ENCODE measurements around the gene MMP25. TPM values are rescaled to one million over a fixed set of nuclear protein-coding genes. Genes with fewer than 3 reads are reported as not detected.
A peak's percentile ranks its signal among the peaks of the same experiment; 100 is the strongest.

Gene MMP25
- polyA plus RNA-seq, 1 of the 3 experiments (the other 2 are of a cell fraction) = 0.03 TPM

GRCh38 chr16:3099395-3099731 lies 53.0 kb downstream of the MMP25 start:
- CTCF ChIA-PET = interaction anchor here (1.0 to 4.1 kb wide), 8 partner anchors 9 to 70 kb away, joined by 3 to 34 read pairs (median 6); no protein-coding TSS in a partner anchor
- TF ChIP-seq POLR2AphosphoS5 (IDR thresholded peaks at IDR 0.05; ENCODE audit: low read depth, low read length) (no peak), TCF12 (IDR thresholded peaks at IDR 0.05) (no peak), RXRA (IDR thresholded peaks at IDR 0.05; ENCODE audit: borderline replicate concordance, low read depth) (no peak), REST (IDR thresholded peaks at IDR 0.05; ENCODE audit: low read depth, low read length) (no peak), TEAD4 (IDR thresholded peaks at IDR 0.05; ENCODE audit: borderline replicate concordance, insufficient read depth) (no peak), RFX5 (IDR thresholded peaks at IDR 0.05; ENCODE audit: low read length) (no peak), CHD2 (IDR thresholded peaks at IDR 0.05; ENCODE audit: low read length, partially characterized antibody) (no peak)
- H2AFZ ChIP-seq (ENCODE audit: low read depth) = no peak overlapping the region
- H3K9ac ChIP-seq = no peak overlapping the region
- no peaks in the 10 kb centered on the region for H3K27me3 ChIP-seq (ENCODE audit: insufficient read depth)
- H3K27ac ChIP-seq (ENCODE audit: low read depth in 2 of 2, low read length in 1 of 2) = no peak overlapping the region
- DNase-seq = no peak
- no peak overlapping the region for H3K4me3 ChIP-seq (ENCODE audit: low read depth in 2 of 2, low read length in 1 of 2)
- no peaks in the 10 kb centered on the region for H3K36me3 ChIP-seq (replicated peaks in 1 of 2; ENCODE audit: control insufficient read depth in 1 of 2, insufficient read depth in 2 of 2, low read length in 1 of 2)
- H3K79me2 ChIP-seq (ENCODE audit: insufficient read depth) = no peaks in the 10 kb centered on the region
- no peaks in the 10 kb centered on the region for H3K9me2 ChIP-seq
- H3K9me3 ChIP-seq = no peaks in the 10 kb centered on the region
- POLR2A ChIA-PET = no interaction called here
- H3F3A ChIP-seq (replicated peaks; ENCODE audit: insufficient read depth) = peaks cover 7% of the 10 kb centered on the region
- WGBS (ENCODE audit: low lambda C conversion rate) = 81% methylated on average over 5 of the region's 5 CpGs
- H4K20me1 ChIP-seq (ENCODE audit: insufficient read depth) = no peaks in the 10 kb centered on the region
- H3K4me1 ChIP-seq (ENCODE audit: control insufficient read depth in 1 of 2, insufficient read depth in 2 of 2, low read depth in 1 of 2, low read length in 1 of 2) = peaks cover 9 to 11% of the 10 kb centered on the region in 2 experiments; a peak in 2 of 4 replicates
- no peak overlapping the region; the same call in 1 of the 2 replicates for H3K4me2 ChIP-seq

GRCh38 chr16:3099732-3100499 lies 53.6 kb downstream of the MMP25 start:
- POLR2A ChIA-PET = no interaction called here

More at GRCh38 chr16:3099732-3100499, 53.6 kb downstream of the MMP25 start:
- Histone ChIP-seq H3K9ac (no peak overlapping the region), H3K4me3 (ENCODE audit: low read depth in 2 of 2, low read length in 1 of 2) (no peak overlapping the region), H3K36me3 (replicated peaks in 1 of 2; ENCODE audit: control insufficient read depth in 1 of 2, insufficient read depth in 2 of 2, low read length in 1 of 2) (no peaks in the 10 kb centered on the region), H3F3A (replicated peaks; ENCODE audit: insufficient read depth) (peaks cover 7% of the 10 kb centered on the region), H3K79me2 (ENCODE audit: insufficient read depth) (no peaks in the 10 kb centered on the region), H3K27me3 (ENCODE audit: insufficient read depth) (no peaks in the 10 kb centered on the region), H3K9me3 (no peaks in the 10 kb centered on the region), H3K27ac (ENCODE audit: low read depth in 2 of 2, low read length in 1 of 2) (no peak overlapping the region), H2AFZ (ENCODE audit: low read depth) (peak overlapping the region; percentile 91), H3K4me1 (ENCODE audit: control insufficient read depth in 1 of 2, insufficient read depth in 2 of 2, low read depth in 1 of 2, low read length in 1 of 2) (peaks cover 9 to 11% of the 10 kb centered on the region in 2 experiments; a peak in 2 of 4 replicates), H3K9me2 (no peaks in the 10 kb centered on the region), H4K20me1 (ENCODE audit: insufficient read depth) (no peaks in the 10 kb centered on the region), H3K4me2 (peak overlapping the region; percentile 57)
- WGBS (ENCODE audit: low lambda C conversion rate) = 21% methylated on average over 31 of the region's 39 CpGs
- CTCF ChIA-PET = interaction anchor here (1.3 to 3.3 kb wide), 9 partner anchors 9 to 69 kb away, joined by 4 to 15 read pairs (median 7); partner anchors contain the start of gene ZNF205
- peak; percentile 98 for DNase-seq
- TF ChIP-seq REST (IDR thresholded peaks at IDR 0.05; ENCODE audit: low read depth, low read length) (no peak), SIN3A (IDR thresholded peaks at IDR 0.05; ENCODE audit: borderline replicate concordance, low read depth, low read length) (no peak), ZBTB33 (IDR thresholded peaks at IDR 0.05; ENCODE audit: borderline replicate concordance, low read depth) (no peak), RAD21 (IDR thresholded peaks at IDR 0.05; ENCODE audit: low read length) (no peak), GABPA (IDR thresholded peaks at IDR 0.05; ENCODE audit: low read depth) (no peak), YY1 (IDR thresholded peaks at IDR 0.05; ENCODE audit: low read depth) (0 out of 2 replicates have a peak, but pooled peaks have one; percentile 68)

Data from SK-N-SH (cell line).